ENCODE measurements around the gene APOD.

DNA sequence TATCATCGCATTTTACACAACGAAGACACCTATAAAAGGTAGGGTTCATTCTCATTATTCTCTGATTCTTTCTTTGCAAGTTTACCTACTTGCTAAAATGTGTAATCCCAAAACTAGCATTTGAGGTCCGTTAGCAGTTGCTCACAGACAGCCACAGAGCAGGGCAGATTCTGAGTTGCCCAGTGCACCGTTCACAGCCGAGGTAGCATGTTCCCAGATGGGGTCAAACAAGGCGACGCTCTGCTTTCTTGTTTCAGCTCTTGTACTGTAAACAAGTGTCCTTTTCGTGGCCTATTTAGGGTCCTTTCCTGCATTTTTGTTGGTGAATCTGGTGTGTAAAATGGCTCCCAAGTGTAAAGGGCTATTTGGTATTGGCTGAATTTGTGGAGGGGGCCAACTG, 43.7 kb downstream of the APOD start:
- TF ChIP-seq, protein P1, sequence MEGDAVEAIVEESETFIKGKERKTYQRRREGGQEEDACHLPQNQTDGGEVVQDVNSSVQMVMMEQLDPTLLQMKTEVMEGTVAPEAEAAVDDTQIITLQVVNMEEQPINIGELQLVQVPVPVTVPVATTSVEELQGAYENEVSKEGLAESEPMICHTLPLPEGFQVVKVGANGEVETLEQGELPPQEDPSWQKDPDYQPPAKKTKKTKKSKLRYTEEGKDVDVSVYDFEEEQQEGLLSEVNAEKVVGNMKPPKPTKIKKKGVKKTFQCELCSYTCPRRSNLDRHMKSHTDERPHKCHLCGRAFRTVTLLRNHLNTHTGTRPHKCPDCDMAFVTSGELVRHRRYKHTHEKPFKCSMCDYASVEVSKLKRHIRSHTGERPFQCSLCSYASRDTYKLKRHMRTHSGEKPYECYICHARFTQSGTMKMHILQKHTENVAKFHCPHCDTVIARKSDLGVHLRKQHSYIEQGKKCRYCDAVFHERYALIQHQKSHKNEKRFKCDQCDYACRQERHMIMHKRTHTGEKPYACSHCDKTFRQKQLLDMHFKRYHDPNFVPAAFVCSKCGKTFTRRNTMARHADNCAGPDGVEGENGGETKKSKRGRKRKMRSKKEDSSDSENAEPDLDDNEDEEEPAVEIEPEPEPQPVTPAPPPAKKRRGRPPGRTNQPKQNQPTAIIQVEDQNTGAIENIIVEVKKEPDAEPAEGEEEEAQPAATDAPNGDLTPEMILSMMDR (IDR thresholded peaks at IDR 0.05) = no peak
- no peak for TF ChIP-seq POLR2A (IDR thresholded peaks at IDR 0.05)
